Fibroblast of skin of back (primary cell): Measurements from ENCODE around the gene TUBB1.
"Not testable (repeated sequence)": the region's sequence is repeated elsewhere in the genome, so short reads cannot be mapped to it uniquely, and the experiment has no call there.

Source experiments
- DNase-seq: peaks from one replicate; pipeline ENCODE4 v3.0.0-alpha.2; 2013

Gene TUBB1

GRCh38 chr20:59023616-59024015 lies 4.4 kb downstream of the TUBB1 start:
- no peak for DNase-seq

DNA sequence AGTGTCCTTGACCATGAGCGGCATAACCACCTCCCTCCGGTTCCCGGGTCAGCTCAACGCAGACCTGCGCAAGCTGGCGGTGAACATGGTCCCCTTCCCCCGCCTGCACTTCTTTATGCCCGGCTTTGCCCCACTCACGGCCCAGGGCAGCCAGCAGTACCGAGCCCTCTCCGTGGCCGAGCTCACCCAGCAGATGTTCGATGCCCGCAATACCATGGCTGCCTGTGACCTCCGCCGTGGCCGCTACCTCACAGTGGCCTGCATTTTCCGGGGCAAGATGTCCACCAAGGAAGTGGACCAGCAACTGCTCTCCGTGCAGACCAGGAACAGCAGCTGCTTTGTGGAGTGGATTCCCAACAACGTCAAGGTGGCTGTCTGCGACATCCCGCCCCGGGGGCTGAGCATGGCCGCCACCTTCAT lies 4.9 kb downstream of the TUBB1 start:
- DNase-seq = no peak

DNA sequence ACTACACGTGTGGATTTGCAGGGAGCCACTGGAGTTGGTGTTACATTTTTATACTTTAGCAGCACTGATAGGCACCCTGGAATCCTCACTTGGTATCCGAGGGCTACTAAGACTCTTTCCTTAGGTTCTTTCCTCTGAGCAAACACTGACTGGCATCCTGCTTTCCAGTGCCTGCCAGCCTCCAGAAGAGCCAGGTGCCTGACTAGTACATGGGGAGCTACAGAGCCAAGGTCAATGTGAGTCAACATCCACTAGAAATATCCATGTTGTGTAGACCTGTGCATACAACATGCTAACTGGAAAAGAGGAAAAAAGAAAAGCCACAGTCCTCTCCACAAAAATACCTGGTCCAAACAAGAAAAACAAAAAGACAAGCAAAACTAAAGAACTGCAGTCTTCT lies 5.9 kb downstream of the TUBB1 start:
- no peak for DNase-seq

GRCh38 chr20:59025511-59025910 lies 6.3 kb downstream of the TUBB1 start:
- DNase-seq = no peak

DNA sequence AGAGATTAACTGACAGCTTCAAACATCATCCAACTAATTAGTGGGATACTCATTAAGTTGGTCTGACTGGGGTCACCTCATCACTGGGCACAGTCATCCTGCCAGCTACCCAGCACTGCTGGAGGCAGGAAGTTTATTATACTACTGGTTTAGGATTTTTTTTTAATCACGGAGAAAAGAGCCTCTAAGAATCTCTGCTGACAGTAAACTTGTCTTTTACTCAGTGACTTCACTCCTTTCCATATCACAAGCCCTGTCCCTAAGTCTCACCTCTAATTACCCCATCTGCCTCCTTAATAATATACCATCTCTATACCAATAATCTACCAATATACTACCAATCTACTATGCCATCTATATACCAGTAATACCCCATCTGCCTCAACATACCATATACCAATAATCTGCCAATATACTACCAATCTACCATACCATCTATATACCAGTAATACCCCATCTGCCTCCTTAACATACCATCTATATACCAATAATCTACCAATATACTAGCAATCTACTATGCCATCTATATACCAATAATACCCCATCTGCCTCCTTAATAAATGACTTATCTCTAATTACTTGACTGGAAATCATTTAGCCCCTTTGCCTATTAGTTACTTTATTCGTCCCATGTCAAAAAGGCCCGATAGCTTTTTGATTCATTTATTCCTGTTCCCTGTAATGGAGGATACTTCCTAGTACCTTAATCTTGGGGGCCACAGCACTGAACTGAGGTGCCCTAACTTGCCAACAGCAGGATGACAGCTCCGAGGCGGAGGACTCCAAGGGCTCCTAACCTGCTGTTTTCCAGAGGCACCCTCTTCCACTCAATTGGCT lies 7.9 kb downstream of the TUBB1 start:
- no peak for DNase-seq

DNA sequence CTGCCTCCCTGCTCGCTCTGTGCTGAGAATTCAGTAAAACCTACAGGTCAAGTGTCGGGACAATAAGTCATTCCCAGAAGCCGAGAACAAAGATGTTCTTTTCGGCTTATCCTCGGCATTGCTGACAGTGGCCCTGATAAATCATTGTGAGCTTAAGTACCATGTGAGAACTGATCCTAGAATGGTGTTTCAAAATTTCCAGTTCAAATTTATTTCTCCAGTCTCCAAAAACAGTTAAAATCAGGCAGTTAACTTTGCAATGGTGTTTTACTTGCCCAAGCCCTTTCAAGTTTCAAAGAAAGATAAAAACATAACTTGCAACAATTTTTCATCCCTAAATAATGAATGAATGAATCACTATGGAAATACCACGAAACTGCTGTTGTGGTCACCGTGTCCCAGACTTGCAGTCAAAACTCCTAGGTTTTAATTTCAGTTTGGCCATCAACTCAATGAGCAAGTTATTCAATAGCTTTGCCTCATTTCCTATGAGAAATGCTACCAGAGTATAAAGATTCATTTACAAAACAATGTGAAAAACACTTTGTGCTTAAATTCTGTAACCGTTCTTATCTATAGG lies 8.6 kb downstream of the TUBB1 start:
- DNase-seq = peak; percentile 73

GRCh38 chr20:59028812-59029211 lies 9.6 kb downstream of the TUBB1 start:
- no peak for DNase-seq

GRCh38 chr20:59030911-59031563 lies 11.8 kb downstream of the TUBB1 start:
- no peak for DNase-seq

GRCh38 chr20:59031564-59032022 lies 12.4 kb downstream of the TUBB1 start:
- DNase-seq = no peak

DNA sequence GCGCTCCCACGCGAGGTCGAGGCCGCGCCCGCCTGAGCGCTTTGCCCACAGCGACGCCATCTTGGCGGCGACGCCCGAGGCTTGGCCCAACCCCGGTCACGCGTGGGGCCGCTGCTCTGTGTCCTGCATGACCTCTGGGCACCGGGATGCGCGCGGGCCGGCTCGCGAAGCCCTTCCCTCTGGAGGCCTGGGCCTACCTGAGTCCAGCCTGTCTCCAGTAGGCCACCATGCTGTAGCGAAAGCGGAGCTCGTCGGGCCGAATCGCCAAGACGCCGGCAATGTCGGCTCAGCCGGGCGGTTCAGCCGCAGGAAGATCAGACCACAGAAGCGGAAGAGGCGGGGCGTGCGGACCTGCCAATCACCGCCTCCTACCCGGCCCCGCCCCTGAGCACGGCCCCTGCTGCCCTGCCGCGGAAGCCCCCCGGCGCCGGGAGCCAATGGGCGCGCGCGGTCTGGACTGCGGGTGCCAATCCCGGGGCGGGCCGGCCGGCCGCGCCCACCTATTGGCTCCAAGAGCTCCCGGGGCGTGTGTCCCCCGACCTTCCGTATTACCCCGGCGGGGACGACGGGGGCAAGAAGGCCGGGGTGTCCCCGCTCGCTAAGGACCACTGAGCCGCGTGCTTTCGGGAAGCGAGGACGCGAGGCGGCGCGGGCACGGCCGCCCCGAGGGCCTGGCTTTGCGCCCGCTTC lies 12.9 kb downstream of the TUBB1 start, which contains the start of gene ATP5F1E:
TSS of gene ATP5F1E (minus strand) at position 313 of the 690 bp plus-strand sequence. CDS start at position 229, 84 bp downstream.
- DNase-seq = peak; percentile 95

DNA sequence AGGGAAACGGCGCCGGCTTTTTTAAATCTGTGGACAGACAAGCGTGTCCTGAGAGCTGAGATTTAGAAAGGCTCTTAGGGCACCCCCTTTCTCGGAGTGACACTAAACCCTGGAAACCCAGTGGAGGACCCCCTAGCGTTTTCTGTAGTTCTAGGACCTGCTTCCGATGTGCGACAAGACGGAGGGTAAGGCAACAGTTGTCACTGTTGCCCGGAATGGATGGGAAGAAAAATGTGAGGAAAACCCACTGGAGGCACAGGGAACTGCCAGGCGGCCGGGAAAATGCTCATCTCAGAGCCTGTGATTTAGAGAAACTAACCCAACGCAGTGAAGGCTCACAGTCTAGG lies 13.5 kb downstream of the TUBB1 start:
- DNase-seq = peak; percentile 61

DNA sequence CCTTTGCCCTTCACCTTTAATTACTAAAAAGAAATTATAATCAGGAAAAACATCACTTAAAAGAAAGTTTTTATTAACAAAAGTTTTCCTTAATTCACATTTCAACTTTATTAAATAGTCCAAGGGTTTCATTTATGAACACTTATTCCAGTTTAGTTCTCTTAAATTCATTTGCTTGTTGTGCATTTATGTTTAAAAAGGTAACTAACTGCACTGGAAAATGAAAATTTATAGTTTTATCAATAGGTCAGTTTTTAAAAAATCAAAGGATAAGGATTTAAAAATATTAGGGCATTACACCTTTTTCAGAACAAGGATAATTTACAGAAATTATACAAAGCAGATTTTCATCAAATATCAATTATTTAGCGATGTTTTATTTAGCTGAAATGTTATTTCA lies 13.9 kb downstream of the TUBB1 start:
- no peak for DNase-seq

GRCh38 chr20:59033616-59034165 lies 14.5 kb downstream of the TUBB1 start:
- no peak for DNase-seq

DNA sequence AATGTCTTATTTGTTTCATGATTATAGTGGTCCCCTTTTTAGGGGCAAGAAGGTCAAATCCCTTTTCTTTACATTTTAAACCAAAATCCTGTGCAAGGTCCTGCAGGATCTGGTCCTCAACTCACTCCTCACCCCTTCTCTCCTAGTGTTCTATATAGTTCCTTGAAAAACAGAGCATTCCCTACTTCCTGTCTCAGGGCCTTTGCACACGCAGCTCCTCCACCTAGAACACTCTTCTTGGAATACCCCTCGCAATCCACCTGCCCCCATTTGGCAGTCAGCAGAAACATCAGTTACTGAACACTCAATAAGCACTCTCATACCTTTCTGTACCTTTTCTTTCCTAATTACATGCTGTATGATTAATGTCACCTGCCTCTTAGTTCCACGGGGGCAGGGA lies 16.2 kb downstream of the TUBB1 start:
- DNase-seq = no peak

- no peak for DNase-seq
Observed at GRCh38 chr20:59037386-59037785, 18.2 kb downstream of the TUBB1 start.

DNA sequence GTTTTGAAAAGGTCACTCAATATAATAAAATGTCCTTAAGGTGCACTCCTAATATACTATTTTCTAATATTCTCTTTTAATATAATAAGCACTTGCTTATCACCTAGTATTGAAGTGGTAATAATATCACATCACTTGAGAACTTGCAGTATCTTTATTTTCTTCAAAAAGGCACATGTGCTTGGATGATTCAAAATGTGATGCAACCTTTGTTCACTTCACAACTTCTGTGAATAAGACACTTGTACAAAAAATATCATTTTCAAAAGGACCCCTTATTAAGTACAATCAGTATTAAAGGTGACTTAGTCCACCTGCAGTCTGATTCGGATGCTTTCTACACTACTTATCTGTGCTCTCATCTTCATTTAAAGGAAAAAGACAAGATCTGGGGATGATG lies 20.0 kb downstream of the TUBB1 start:
- DNase-seq = no peak

DNA sequence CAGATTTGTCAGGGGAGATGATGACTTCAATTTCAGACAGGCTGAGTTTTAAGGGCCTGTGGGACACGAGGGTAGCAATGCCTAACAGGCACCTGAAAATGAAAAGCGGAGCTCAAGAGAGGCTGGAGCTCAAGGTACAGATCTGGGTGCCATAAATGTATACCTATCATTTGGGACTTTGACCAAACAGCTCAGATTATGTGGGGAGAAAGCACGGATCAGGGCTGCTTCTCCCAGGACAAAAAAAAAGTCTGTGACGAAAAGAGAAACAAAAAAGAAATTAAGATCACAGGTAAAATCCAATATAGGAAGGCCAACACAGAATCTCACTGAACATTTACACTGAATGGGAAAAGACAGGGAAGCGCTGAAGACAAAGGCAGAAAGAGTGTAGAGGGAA lies 21.4 kb downstream of the TUBB1 start:
- no peak for DNase-seq

DNA sequence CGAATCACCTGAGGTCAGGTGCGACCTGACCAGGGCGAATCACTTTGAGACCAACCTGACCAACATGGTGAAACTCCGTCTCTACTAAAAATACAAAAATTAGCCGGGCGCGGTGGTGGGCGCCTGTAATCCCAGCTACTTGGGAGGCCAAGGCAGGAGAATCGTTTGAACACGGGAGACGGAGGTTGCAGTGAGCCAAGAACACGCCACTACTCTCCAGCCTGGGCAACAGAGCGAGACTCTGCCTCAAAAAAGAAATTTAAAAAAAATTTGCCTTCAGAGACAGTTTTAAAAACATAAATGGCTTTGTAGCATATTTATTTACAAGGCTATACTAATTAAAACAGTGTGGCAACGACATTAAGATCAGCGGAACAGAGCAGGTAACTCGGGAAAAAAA lies 22.3 kb downstream of the TUBB1 start:
- not testable (repeated sequence) for DNase-seq

DNA sequence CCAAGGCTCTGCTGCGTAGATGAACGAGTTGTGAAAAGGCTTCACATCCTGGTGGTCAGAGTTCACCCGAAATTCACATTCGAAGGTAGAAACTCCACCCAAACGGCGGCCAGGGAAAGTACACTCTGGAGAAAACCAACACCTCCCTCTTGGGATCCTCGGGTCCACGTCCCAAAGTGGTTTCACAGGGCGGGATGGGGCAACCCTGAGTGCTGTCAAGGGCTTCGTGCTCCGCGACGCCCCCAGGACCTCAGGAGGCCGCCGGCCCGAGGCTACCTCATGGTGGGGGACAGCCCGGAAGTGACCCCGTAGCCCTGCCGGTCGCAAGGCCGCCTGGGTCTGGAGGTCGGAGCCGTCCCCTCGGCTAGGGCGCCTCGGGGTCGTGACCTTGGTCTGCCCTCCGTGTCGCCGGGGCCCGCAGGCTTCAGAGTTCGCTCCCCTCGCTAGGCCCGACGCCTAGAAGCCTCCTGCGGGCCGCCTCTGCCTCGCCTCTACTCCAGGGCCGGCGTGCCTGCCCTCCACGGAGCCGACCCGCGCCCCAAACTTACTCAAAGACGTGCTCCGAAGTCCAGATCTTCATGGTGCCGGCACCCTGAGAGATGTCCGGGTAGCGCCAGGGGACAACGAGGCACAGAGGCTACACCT lies 23.0 kb downstream of the TUBB1 start, which contains the start of gene PRELID3B:
TSS of gene PRELID3B (minus strand) at position 636 of the 645 bp plus-strand sequence. CDS start at position 580, 56 bp downstream.
- DNase-seq = peak; percentile 37

- DNase-seq = peak; percentile 91
Observed at GRCh38 chr20:59042796-59043631, 23.8 kb downstream of the TUBB1 start.

- no peak for DNase-seq
Observed at GRCh38 chr20:59043698-59044097, 24.5 kb downstream of the TUBB1 start.
